ENCODE data around the gene GABRG3.

GABRG3 gene

GRCh38 chr15:27249760-27250109 lies 278.8 kb downstream of the GABRG3 start:
- no peak for DNase-seq

GRCh38 chr15:27250223-27250622 lies 279.2 kb downstream of the GABRG3 start:
- no peak for DNase-seq

GRCh38 chr15:27254055-27254454 lies 283.1 kb downstream of the GABRG3 start:
- no peak for DNase-seq

- DNase-seq: no peak
Observed at GRCh38 chr15:27254801-27255200, 283.8 kb downstream of the GABRG3 start.

- DNase-seq: no peak
Observed at GRCh38 chr15:27256446-27256845, 285.5 kb downstream of the GABRG3 start.

- no peak for DNase-seq
Observed at GRCh38 chr15:27258287-27258686, 287.3 kb downstream of the GABRG3 start.

GRCh38 chr15:27260523-27260922 lies 289.5 kb downstream of the GABRG3 start:
- DNase-seq: no peak

- no peak for DNase-seq
Observed at GRCh38 chr15:27268923-27269322, 297.9 kb downstream of the GABRG3 start.

- no peak for DNase-seq
Observed at GRCh38 chr15:27271258-27271657, 300.3 kb downstream of the GABRG3 start.

GRCh38 chr15:27272427-27272826 lies 301.4 kb downstream of the GABRG3 start:
- DNase-seq: no peak

GRCh38 chr15:27273506-27273905 lies 302.5 kb downstream of the GABRG3 start:
- no peak for DNase-seq

GRCh38 chr15:27278761-27279160 lies 307.8 kb downstream of the GABRG3 start:
- no peak for DNase-seq

- no peak for DNase-seq
Observed at GRCh38 chr15:27292641-27293040, 321.7 kb downstream of the GABRG3 start.

- no peak for DNase-seq
Observed at GRCh38 chr15:27293607-27294006, 322.6 kb downstream of the GABRG3 start.

GRCh38 chr15:27317736-27318135 lies 346.8 kb downstream of the GABRG3 start:
- DNase-seq: no peak

GRCh38 chr15:27323801-27324200 lies 352.8 kb downstream of the GABRG3 start:
- DNase-seq: no peak

GRCh38 chr15:27324886-27325615 lies 354.1 kb downstream of the GABRG3 start:
- DNase-seq: no peak

- DNase-seq: no peak
Observed at GRCh38 chr15:27327467-27328025, 356.6 kb downstream of the GABRG3 start.

GRCh38 chr15:27328186-27328585 lies 357.2 kb downstream of the GABRG3 start:
- no peak for DNase-seq

- no peak for DNase-seq
Observed at GRCh38 chr15:27328608-27329007, 357.6 kb downstream of the GABRG3 start.

- no peak for DNase-seq
Observed at GRCh38 chr15:27330326-27330725, 359.3 kb downstream of the GABRG3 start.

- no peak for DNase-seq
Observed at GRCh38 chr15:27336676-27337075, 365.7 kb downstream of the GABRG3 start.

- no peak for DNase-seq
Observed at GRCh38 chr15:27339138-27339537, 368.2 kb downstream of the GABRG3 start.

- no peak for DNase-seq
Observed at GRCh38 chr15:27341780-27342343, 370.9 kb downstream of the GABRG3 start.

GRCh38 chr15:27342991-27343390 lies 372.0 kb downstream of the GABRG3 start:
- DNase-seq: no peak
